GM23248 (cell line): ENCODE results near the gene ADCY7.

Experiments used
- EZH2 ChIP-seq: fragments of 200-600 bp; sonication (generic); IDR thresholded peaks from 2 replicates; pipeline ENCODE4 v1.6.1; 2018; ENCODE audit warnings: antibody characterized with exemption, mild to moderate bottlenecking; ENCODE audit not compliant: insufficient read depth, poor library complexity, severe bottlenecking
- EZH2phosphoT487 ChIP-seq: fragments of 200-600 bp; sonication (generic); IDR thresholded peaks from 2 replicates; pipeline ENCODE4 v1.6.1; 2018; ENCODE audit warnings: antibody characterized with exemption, moderate library complexity, mild to moderate bottlenecking, low read depth; ENCODE audit not compliant: insufficient read depth

DNA sequence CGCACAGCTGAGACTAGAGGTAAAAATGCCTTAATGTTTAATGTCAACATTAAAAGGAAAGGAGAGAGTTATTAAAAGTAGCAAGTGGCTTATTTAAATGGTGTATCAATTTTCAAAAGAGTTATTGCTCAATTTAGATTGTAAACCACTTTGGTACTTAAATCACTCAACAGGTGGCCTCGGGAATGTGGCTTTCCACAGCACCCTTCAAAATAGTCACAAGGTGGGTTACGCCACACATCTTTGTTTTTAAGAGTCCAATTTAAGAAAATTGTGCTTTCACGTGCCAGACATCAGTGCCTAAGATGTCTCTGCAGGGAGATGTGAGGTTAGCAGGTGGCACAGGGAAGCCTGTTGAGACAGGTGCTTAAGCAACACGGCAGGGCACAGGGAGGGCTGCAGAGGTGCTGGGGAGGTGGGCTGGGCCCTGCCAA, 27.5 kb upstream of the ADCY7 start:
- no peak for TF ChIP-seq EZH2
- no peak for TF ChIP-seq EZH2phosphoT487
